ENCODE results near the gene TFAP2A. TPM values are rescaled to one million over a fixed set of nuclear protein-coding genes. Genes with fewer than 3 reads are reported as not detected.

Gene TFAP2A
- total RNA-seq, 1 donor from 2014 or later, result 0.21 TPM

DNA sequence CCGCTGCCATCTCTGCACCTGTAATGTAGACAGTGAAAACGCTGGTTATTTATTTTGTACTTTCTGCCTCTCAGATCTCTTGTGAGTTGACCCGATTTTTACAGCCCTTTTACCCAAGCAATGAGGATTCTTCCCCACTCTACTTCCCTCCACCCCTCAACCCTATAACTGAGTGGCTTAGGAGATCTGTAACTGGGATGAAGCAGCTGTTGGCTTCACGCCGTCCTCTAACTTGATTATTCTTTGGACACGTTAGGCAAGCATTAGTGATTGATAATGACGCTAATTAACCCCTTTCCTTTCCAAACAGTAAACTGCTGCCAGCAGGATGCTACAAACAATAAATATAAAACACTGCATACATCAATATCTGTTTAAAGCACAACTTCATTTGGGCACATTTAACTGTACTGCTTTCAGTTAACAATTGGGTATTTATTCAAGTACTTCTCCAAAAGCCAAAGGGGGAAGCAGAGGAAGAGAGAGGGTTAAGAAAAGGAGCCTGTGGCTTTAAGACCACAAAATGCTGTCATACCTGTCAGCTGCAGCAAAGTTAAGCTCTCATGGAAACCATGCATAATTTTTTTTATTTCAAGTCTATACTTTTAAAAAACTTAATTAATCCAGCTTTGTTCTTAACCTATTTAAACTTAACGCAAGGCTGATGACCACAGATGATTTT lies 21.2 kb downstream of the TFAP2A start:
- no peak overlapping the region for H3K4me3 ChIP-seq
- no peak overlapping the region for H3K27ac ChIP-seq
- peaks cover 32% of the 10 kb centered on the region for H3K27me3 ChIP-seq
- TF ChIP-seq, protein P1, sequence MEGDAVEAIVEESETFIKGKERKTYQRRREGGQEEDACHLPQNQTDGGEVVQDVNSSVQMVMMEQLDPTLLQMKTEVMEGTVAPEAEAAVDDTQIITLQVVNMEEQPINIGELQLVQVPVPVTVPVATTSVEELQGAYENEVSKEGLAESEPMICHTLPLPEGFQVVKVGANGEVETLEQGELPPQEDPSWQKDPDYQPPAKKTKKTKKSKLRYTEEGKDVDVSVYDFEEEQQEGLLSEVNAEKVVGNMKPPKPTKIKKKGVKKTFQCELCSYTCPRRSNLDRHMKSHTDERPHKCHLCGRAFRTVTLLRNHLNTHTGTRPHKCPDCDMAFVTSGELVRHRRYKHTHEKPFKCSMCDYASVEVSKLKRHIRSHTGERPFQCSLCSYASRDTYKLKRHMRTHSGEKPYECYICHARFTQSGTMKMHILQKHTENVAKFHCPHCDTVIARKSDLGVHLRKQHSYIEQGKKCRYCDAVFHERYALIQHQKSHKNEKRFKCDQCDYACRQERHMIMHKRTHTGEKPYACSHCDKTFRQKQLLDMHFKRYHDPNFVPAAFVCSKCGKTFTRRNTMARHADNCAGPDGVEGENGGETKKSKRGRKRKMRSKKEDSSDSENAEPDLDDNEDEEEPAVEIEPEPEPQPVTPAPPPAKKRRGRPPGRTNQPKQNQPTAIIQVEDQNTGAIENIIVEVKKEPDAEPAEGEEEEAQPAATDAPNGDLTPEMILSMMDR (IDR thresholded peaks at IDR 0.05), result no peak
- no peaks in the 10 kb centered on the region for H3K36me3 ChIP-seq
- DNase-seq (ENCODE audit: low spot score in 2 of 2), result no peak
- intact Hi-C loops (cut with DNase I), result no loop called here
- no peaks in the 10 kb centered on the region for H3K9me3 ChIP-seq
- H3K4me1 ChIP-seq, result no peaks in the 10 kb centered on the region

DNA sequence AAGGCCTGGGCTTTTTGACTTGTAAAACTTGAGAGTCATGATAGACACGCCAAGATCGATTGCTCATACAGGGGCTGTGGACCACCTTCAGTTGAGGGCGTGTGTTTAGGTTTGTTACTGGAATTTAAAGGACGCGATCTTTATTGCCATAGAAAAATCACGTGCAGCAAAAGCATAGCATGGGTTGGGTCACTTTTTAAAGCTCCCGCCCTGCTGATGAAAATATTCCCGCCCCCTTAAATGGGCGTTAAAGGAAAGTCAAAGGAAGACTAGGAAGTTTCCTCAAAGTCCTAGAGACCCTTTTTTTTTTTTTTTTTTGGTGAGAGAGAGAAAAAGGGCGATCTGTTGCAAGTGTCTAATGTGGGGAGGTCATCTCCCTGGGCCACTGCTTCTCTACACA lies 23.1 kb downstream of the TFAP2A start:
- Histone ChIP-seq H3K4me3 (no peak overlapping the region), H3K9me3 (no peaks in the 10 kb centered on the region), H3K27ac (no peak overlapping the region), H3K36me3 (no peaks in the 10 kb centered on the region), H3K4me1 (no peaks in the 10 kb centered on the region), H3K27me3 (peaks cover 32% of the 10 kb centered on the region)
- intact Hi-C loops (cut with DNase I), result no loop called here
- TF ChIP-seq, protein P1 (IDR thresholded peaks at IDR 0.05), result no peak
- no peak for DNase-seq (ENCODE audit: low spot score in 2 of 2)

DNA sequence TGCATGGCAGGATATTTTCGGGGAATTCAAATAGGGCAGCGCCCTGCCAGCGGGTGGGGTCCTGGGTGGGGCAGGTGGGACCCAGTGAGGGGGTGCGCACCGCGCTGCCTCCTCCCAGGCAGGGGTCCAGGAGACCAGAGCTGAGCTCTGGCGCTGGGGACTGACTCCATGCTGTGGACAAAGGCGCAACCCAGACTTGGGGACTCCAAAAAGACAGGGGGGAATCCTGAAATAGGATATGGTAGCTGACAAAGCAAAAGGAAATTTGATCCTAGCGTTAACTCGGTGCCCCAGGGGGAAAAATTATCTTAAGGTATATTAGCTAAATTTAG lies 23.6 kb downstream of the TFAP2A start:
- intact Hi-C loops (cut with DNase I), result no loop called here
- TF ChIP-seq, protein P1 (IDR thresholded peaks at IDR 0.05), result no peak
- H3K36me3 ChIP-seq, result no peaks in the 10 kb centered on the region
- DNase-seq (ENCODE audit: low spot score in 2 of 2), result no peak
- H3K4me1 ChIP-seq, result no peaks in the 10 kb centered on the region
- H3K27ac ChIP-seq, result no peak overlapping the region
- peaks cover 32% of the 10 kb centered on the region for H3K27me3 ChIP-seq
- no peak overlapping the region for H3K4me3 ChIP-seq
- no peaks in the 10 kb centered on the region for H3K9me3 ChIP-seq

DNA sequence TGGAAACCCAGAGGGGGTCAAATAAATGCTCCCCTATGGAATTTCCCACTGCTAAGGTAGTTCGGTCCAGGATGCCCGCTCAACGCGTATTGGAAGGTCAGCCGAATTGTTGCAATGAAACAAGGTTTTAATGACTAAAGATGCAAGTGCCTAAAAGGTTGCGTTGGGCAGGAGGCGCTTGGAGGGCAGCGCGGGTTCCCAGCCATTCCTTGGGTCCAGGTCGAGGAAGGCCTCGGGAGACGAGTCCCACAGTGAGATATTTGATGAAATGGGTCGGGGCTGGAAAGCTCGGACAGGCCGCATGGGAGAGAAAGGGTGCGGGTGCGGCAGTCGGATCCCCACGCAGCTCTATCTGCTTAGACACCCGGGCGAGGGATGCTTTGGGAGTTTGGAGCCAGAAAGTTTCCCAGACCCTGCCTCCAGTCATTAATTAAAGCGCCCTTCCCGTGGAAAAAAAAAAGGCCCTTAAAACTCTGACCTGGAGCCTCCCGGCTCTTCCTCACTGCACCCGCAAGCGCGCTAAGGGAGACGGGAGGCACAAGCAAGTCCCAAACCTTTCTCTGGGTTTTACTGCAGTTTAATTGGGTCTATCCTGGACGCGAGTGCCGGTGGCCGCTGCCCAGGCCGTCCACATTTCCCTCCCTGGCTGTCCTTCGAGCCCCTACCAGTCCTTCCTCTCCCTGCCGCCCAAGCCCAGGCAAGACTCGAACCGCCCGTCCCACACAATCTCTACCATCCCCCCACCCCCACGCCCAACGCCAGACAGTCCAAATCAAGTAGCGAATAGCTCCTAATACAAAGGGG lies 24.2 kb downstream of the TFAP2A start:
- Histone ChIP-seq H3K4me3 (no peak overlapping the region), H3K27me3 (peaks cover 32% of the 10 kb centered on the region), H3K9me3 (no peaks in the 10 kb centered on the region), H3K4me1 (no peaks in the 10 kb centered on the region), H3K27ac (no peak overlapping the region), H3K36me3 (no peaks in the 10 kb centered on the region)
- intact Hi-C loops (cut with DNase I), result no loop called here
- TF ChIP-seq, protein P1 (IDR thresholded peaks at IDR 0.05), result no peak
- no peak for DNase-seq (ENCODE audit: low spot score in 2 of 2)

DNA sequence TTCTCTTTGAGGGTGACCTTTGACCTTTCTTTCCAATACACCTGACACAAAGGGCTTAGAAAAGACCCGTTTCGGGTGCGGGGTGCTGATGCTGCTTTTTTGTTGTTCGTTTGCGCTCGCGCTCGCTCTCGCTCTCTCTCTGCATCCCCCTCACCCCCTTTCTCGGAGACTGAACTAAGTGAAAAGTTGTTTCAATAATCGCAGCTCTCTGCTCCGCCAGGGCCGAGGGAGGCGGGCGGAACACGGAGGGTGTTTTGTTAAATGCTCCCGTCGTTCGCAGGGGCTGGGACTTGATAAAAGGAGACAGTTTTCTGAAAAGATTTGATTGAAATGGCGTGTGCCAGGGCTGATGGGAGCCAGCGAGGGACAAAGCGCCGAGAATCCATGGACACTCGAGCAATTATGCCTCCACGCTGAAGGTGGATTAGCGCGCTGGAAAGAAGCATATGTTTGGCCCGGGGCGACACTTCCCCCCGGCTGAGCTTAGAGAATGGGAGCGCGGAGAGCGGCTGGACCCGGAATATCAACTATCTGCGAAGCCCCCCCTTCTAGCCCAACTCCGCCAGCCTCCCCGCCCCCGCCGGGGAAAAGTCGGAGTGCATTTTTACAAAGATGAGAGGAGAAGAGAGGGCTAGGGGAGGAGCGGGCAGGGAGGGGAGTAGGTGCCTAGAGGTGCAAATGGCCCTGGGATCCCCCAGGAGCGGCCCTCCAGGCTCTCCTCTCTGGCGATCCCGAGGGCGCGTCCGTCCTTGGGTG lies 25.0 kb downstream of the TFAP2A start:
- intact Hi-C loops (cut with DNase I), result no loop called here
- no peaks in the 10 kb centered on the region for H3K36me3 ChIP-seq
- peaks cover 34% of the 10 kb centered on the region for H3K27me3 ChIP-seq
- no peak overlapping the region for H3K4me3 ChIP-seq
- DNase-seq (ENCODE audit: low spot score in 2 of 2), result no peak
- TF ChIP-seq, protein P1 (IDR thresholded peaks at IDR 0.05), result no peak
- no peak overlapping the region for H3K27ac ChIP-seq
- H3K4me1 ChIP-seq, result no peaks in the 10 kb centered on the region
- H3K9me3 ChIP-seq, result no peaks in the 10 kb centered on the region
